Liver (tissue), 3 donors: ENCODE results near the gene NFIX.

Source experiments
- EGR1 ChIP-seq, 2 donors: IDR thresholded peaks; 2 replicates each; pipeline ENCODE4 v1.6.1; 2016 to 2018; ENCODE audit warnings: antibody characterized with exemption in 2 of 2, low read depth in 2 of 2
- GABPA ChIP-seq, 2 donors: IDR thresholded peaks in 1 of 2; conservative IDR thresholded peaks in 1 of 2; 2 replicates each; pipeline ENCODE4 v1.6.1; 2016; ENCODE audit warnings: antibody characterized with exemption in 2 of 2, mild to moderate bottlenecking in 1 of 2, moderate library complexity in 1 of 2
- HNF4A ChIP-seq, 2 donors: conservative IDR thresholded peaks; 2 replicates each; pipeline ENCODE4 v1.6.1; 2016; ENCODE audit warnings: antibody characterized with exemption in 2 of 2, mild to moderate bottlenecking in 2 of 2
- JUND ChIP-seq, 2 donors: IDR thresholded peaks; 2 replicates each; pipeline ENCODE4 v1.6.1; 2016; ENCODE audit warnings: antibody characterized with exemption in 2 of 2
- RAD21 ChIP-seq, 2 donors: IDR thresholded peaks; 2 replicates each; pipeline ENCODE4 v1.6.1; 2016; ENCODE audit warnings: antibody characterized with exemption in 2 of 2, mild to moderate bottlenecking in 2 of 2
- RXRA ChIP-seq, 2 donors: IDR thresholded peaks; 2 replicates each; pipeline ENCODE4 v1.6.1; 2017 to 2018; ENCODE audit warnings: antibody characterized with exemption in 2 of 2, mild to moderate bottlenecking in 1 of 2
- SP1 ChIP-seq: IDR thresholded peaks from 2 replicates; pipeline ENCODE4 v1.6.1; 2018; ENCODE audit warnings: antibody characterized with exemption, mild to moderate bottlenecking
- TAF1 ChIP-seq: conservative IDR thresholded peaks from 2 replicates; pipeline ENCODE4 v1.6.1; 2016; ENCODE audit warnings: antibody characterized with exemption, mild to moderate bottlenecking
- TF ChIP-seq, protein P1 (sequence below): IDR thresholded peaks from 2 replicates; pipeline ENCODE4 v1.6.1; 2016; ENCODE audit warnings: antibody characterized with exemption
- TF ChIP-seq, protein P2 (sequence below): fragments of 150-350 bp; IDR thresholded peaks from 2 replicates; pipeline ENCODE4 v1.5.1; 2017; ENCODE audit warnings: improper control_type of control experiment, low read depth, low read length; ENCODE audit not compliant: missing input control
- TF ChIP-seq, protein P3 (sequence below): IDR thresholded peaks from 2 replicates; pipeline ENCODE4 v1.6.1; 2016; ENCODE audit warnings: antibody characterized with exemption, mild to moderate bottlenecking
- TF ChIP-seq, protein P4 (sequence below): IDR thresholded peaks from 2 replicates; pipeline ENCODE4 v1.6.1; 2016; ENCODE audit warnings: antibody characterized with exemption
- donor health status: healthy.
- donor health status: healthy.

DNA sequence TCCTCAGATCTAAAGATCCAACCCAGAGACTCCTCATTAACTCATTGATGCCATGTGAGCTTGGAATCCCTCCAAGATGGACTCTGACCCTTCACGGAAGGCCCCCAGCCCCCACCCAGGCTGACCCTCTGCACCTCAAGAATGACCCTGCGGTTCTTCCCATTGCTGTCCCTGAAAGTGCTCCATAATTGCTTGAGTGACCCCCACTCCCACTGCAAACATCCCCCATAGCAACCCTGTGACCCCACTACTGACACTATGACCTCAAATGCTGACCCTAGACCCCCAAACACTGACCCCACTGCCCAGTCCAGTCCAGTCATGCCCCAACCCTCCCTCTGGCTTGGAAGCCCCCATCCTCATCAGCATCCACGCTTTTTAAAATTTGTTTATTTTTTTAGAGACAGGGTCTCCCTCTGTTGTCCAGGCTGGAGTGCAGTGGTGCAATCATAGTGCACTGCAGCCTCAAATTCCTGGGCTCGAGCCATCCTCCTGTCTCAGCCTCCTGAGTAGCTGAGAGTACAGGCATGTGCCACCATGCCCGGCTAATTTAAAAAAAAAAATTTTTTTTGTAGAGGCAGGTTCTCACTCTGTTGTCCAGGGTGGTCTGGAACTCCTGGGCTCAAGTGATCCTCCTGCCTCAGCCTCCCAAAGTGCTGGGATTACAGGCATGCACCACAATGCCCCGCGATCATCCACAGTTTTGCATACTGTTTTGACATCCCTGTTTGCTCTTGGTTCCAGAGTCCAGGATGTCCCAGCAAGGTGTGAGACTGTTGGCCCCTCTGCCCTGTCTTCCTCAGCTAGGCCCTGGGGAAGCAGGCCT, 106.5 kb downstream of the NFIX start:
- TF ChIP-seq, protein P1, sequence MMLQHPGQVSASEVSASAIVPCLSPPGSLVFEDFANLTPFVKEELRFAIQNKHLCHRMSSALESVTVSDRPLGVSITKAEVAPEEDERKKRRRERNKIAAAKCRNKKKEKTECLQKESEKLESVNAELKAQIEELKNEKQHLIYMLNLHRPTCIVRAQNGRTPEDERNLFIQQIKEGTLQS: no peak
- TF ChIP-seq, protein P2, sequence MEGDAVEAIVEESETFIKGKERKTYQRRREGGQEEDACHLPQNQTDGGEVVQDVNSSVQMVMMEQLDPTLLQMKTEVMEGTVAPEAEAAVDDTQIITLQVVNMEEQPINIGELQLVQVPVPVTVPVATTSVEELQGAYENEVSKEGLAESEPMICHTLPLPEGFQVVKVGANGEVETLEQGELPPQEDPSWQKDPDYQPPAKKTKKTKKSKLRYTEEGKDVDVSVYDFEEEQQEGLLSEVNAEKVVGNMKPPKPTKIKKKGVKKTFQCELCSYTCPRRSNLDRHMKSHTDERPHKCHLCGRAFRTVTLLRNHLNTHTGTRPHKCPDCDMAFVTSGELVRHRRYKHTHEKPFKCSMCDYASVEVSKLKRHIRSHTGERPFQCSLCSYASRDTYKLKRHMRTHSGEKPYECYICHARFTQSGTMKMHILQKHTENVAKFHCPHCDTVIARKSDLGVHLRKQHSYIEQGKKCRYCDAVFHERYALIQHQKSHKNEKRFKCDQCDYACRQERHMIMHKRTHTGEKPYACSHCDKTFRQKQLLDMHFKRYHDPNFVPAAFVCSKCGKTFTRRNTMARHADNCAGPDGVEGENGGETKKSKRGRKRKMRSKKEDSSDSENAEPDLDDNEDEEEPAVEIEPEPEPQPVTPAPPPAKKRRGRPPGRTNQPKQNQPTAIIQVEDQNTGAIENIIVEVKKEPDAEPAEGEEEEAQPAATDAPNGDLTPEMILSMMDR: no peak
- TF ChIP-seq, protein P3, sequence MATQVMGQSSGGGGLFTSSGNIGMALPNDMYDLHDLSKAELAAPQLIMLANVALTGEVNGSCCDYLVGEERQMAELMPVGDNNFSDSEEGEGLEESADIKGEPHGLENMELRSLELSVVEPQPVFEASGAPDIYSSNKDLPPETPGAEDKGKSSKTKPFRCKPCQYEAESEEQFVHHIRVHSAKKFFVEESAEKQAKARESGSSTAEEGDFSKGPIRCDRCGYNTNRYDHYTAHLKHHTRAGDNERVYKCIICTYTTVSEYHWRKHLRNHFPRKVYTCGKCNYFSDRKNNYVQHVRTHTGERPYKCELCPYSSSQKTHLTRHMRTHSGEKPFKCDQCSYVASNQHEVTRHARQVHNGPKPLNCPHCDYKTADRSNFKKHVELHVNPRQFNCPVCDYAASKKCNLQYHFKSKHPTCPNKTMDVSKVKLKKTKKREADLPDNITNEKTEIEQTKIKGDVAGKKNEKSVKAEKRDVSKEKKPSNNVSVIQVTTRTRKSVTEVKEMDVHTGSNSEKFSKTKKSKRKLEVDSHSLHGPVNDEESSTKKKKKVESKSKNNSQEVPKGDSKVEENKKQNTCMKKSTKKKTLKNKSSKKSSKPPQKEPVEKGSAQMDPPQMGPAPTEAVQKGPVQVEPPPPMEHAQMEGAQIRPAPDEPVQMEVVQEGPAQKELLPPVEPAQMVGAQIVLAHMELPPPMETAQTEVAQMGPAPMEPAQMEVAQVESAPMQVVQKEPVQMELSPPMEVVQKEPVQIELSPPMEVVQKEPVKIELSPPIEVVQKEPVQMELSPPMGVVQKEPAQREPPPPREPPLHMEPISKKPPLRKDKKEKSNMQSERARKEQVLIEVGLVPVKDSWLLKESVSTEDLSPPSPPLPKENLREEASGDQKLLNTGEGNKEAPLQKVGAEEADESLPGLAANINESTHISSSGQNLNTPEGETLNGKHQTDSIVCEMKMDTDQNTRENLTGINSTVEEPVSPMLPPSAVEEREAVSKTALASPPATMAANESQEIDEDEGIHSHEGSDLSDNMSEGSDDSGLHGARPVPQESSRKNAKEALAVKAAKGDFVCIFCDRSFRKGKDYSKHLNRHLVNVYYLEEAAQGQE: no peak
- TF ChIP-seq RAD21 (IDR thresholded peaks at IDR 0.05): no peak
- no peak for TF ChIP-seq TAF1
- no peak for TF ChIP-seq JUND (IDR thresholded peaks at IDR 0.05)
- no peak for TF ChIP-seq GABPA (IDR thresholded peaks at IDR 0.05 in 1 of 2, conservative IDR thresholded peaks at IDR 0.05 in 1 of 2)
- no peak for TF ChIP-seq SP1
- TF ChIP-seq, protein P4, sequence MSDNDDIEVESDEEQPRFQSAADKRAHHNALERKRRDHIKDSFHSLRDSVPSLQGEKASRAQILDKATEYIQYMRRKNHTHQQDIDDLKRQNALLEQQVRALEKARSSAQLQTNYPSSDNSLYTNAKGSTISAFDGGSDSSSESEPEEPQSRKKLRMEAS: no peak
- TF ChIP-seq RXRA (IDR thresholded peaks at IDR 0.05): no peak
- peak; percentile 41 to 62 for TF ChIP-seq HNF4A (conservative IDR thresholded peaks at IDR 0.05)
- TF ChIP-seq EGR1 (IDR thresholded peaks at IDR 0.05; ENCODE audit: low read depth in 2 of 2): no peak
